ENCODE data around the gene A3GALT2. TPM values are rescaled to one million over a fixed set of nuclear protein-coding genes. Genes with fewer than 3 reads are reported as not detected.

The A3GALT2 gene
- total and polyA plus RNA-seq, 9 of the 15 experiments (the other 6 are each of a cell fraction or from before 2014, with no cell fraction given), result not detected

GRCh38 chr1:33282791-33283190, 38.1 kb downstream of the A3GALT2 start:
- ChIA-PET POLR2A (interaction anchor here (0.5 to 0.6 kb wide), 2 partner anchors 14 to 369 kb away, joined by 3 read pairs; no protein-coding TSS in a partner anchor), CTCF (ENCODE audit: low intra/inter-chr PET ratio) (no interaction called here)
- in situ Hi-C loops (cut with MboI) (no loop called here), intact Hi-C loops (cut with micrococcal nuclease) (no loop called here)
- H4K20me1 ChIP-seq (replicated peaks; ENCODE audit: control insufficient read depth, insufficient read depth, low read length), result no peaks in the 10 kb centered on the region; the same call in 1 of the 2 replicates
- no peak overlapping the region for H3K4me3 ChIP-seq
- H3K27me3 ChIP-seq (ENCODE audit: control insufficient read depth in 2 of 2, insufficient read depth in 2 of 2, low read length in 2 of 2), result peaks cover 39 to 42% of the 10 kb centered on the region in 2 experiments
- WGBS (ENCODE audit: insufficient coverage, low coverage, missing lambda C conversion rate), result 0% methylated on average over 3 of the region's 3 CpGs
- H3K79me2 ChIP-seq (ENCODE audit: control insufficient read depth, insufficient read depth, low read length), result no peaks in the 10 kb centered on the region
- FAIRE-seq, result peak; percentile 29
- no peak for DNase-seq (ENCODE audit: extremely low read depth in 1 of 4, low spot score in 3 of 4)
- peaks cover 0 to 10% of the 10 kb centered on the region in 2 experiments; a peak in 1 of 5 replicates for H3K4me1 ChIP-seq (replicated peaks in 1 of 2; ENCODE audit: control insufficient read depth in 2 of 2, insufficient read depth in 2 of 2, low read length in 2 of 2)
- BruUV-seq (replicated peaks), result no TSS peak
- H3K27ac ChIP-seq (ENCODE audit: extremely low read depth, low read depth, low read length), result no peak overlapping the region
- no peak overlapping the region for H2AFZ ChIP-seq (ENCODE audit: low read depth, low read length)
- no peak overlapping the region for H3K4me2 ChIP-seq (ENCODE audit: insufficient read depth, low read length)
- TF ChIP-seq CEBPB (tag; IDR thresholded peaks at IDR 0.05), result 0 out of 2 replicates have a peak, but pooled peaks have one; percentile 12
- no peak for TF ChIP-seq HCFC1 (IDR thresholded peaks at IDR 0.05; ENCODE audit: low read depth, low read length)
- no peak overlapping the region for H3K9ac ChIP-seq (ENCODE audit: insufficient read depth in 1 of 2, low read depth in 2 of 2, low read length in 2 of 2)
- no peaks in the 10 kb centered on the region for H3K36me3 ChIP-seq (ENCODE audit: control insufficient read depth, insufficient read depth, low read length)
- no peaks in the 10 kb centered on the region for H3K9me1 ChIP-seq (ENCODE audit: control insufficient read depth, insufficient read depth, low read length)
- no peaks in the 10 kb centered on the region for H3K9me3 ChIP-seq (replicated peaks; ENCODE audit: control insufficient read depth, insufficient read depth, low read depth, low read length)
- no peak for ATAC-seq

- no peak overlapping the region for H2AFZ ChIP-seq (ENCODE audit: low read depth, low read length)
- no peak for FAIRE-seq
- H3K9ac ChIP-seq (ENCODE audit: insufficient read depth in 1 of 2, low read depth in 2 of 2, low read length in 2 of 2), result no peak overlapping the region
- no peaks in the 10 kb centered on the region for H3K9me1 ChIP-seq (ENCODE audit: control insufficient read depth, insufficient read depth, low read length)
- H3K9me3 ChIP-seq (replicated peaks; ENCODE audit: control insufficient read depth, insufficient read depth, low read depth, low read length), result no peaks in the 10 kb centered on the region
- in situ Hi-C loops (cut with MboI) (no loop called here), intact Hi-C loops (cut with micrococcal nuclease) (no loop called here)
- peaks cover 37 to 42% of the 10 kb centered on the region in 2 experiments for H3K27me3 ChIP-seq (ENCODE audit: control insufficient read depth in 2 of 2, insufficient read depth in 2 of 2, low read length in 2 of 2)
- no peak overlapping the region for H3K27ac ChIP-seq (ENCODE audit: extremely low read depth, low read depth, low read length)
- TF ChIP-seq DMBX1 (CRISPR knock-in tag; IDR thresholded peaks at IDR 0.05; ENCODE audit: borderline replicate concordance), result no peak
- no peak for TF ChIP-seq TCF7 (IDR thresholded peaks at IDR 0.05; ENCODE audit: borderline replicate concordance)
- TF ChIP-seq CREB3 (tag; conservative IDR thresholded peaks at IDR 0.05; ENCODE audit: low read depth), result no peak
- TF ChIP-seq KDM2B (CRISPR knock-in tag; IDR thresholded peaks at IDR 0.05), result no peak
- TF ChIP-seq ZNF184 (CRISPR knock-in tag; IDR thresholded peaks at IDR 0.05), result peak; percentile 15; the same call in 1 of the 2 replicates
- peak; percentile 95 for TF ChIP-seq ZFP36 (IDR thresholded peaks at IDR 0.05; ENCODE audit: low read depth, low read length, partially characterized antibody)
- TF ChIP-seq E2F3 (CRISPR knock-in tag; IDR thresholded peaks at IDR 0.05), result no peak
- no peaks in the 10 kb centered on the region; the same call in 1 of the 2 replicates for H4K20me1 ChIP-seq (replicated peaks; ENCODE audit: control insufficient read depth, insufficient read depth, low read length)
- no peak for DNase-seq (ENCODE audit: extremely low read depth in 1 of 4, low spot score in 3 of 4)
- no peak for ATAC-seq
- 6% methylated on average over 17 of the region's 17 CpGs for WGBS (ENCODE audit: insufficient coverage, low coverage, missing lambda C conversion rate)
- H3K4me3 ChIP-seq, result no peak overlapping the region
- H3K4me1 ChIP-seq (replicated peaks in 1 of 2; ENCODE audit: control insufficient read depth in 2 of 2, insufficient read depth in 2 of 2, low read length in 2 of 2), result peaks cover 0 to 10% of the 10 kb centered on the region in 2 experiments; a peak in 1 of 5 replicates
- H3K36me3 ChIP-seq (ENCODE audit: control insufficient read depth, insufficient read depth, low read length), result no peaks in the 10 kb centered on the region
- no peaks in the 10 kb centered on the region for H3K79me2 ChIP-seq (ENCODE audit: control insufficient read depth, insufficient read depth, low read length)
- ChIA-PET CTCF (ENCODE audit: low intra/inter-chr PET ratio) (no interaction called here), POLR2A (interaction anchor here (0.7 kb wide), 1 partner anchor 82 kb away, joined by 5 read pairs; no protein-coding TSS in a partner anchor)
- BruUV-seq (replicated peaks), result no TSS peak
- no peak overlapping the region for H3K4me2 ChIP-seq (ENCODE audit: insufficient read depth, low read length)
These were observed 39.2 kb downstream of the A3GALT2 start for GRCh38 chr1:33281554-33282303.
